OCI-LY3 (cell line): ENCODE measurements around the gene MBD2.

Experiments
- CTCF ChIP-seq: fragments of 200-600, 300-600 bp; sonication (generic); IDR thresholded peaks from 2 replicates; pipeline ENCODE4 v1.5.1; 2014; ENCODE audit warnings: antibody characterized with exemption, low read length, low read depth
- EZH2phosphoT487 ChIP-seq: fragments of 200-600 bp; shearing (Covaris generic); IDR thresholded peaks from 2 replicates; pipeline ENCODE4 v1.6.1; 2018; ENCODE audit warnings: antibody characterized with exemption, mixed run types, low read depth

- no peak for TF ChIP-seq CTCF
- TF ChIP-seq EZH2phosphoT487, result no peak
Observed at GRCh38 chr18:54112356-54112755, 112.1 kb downstream of the MBD2 start.
